K562 (cell line): ENCODE measurements around the gene ARL4C. TPM values are rescaled to one million over a fixed set of nuclear protein-coding genes. Genes with fewer than 3 reads are reported as not detected.
A peak's percentile ranks its signal among the peaks of the same experiment; 100 is the strongest.

Experiments
- ATAC-seq: fragments of 200-7000 bp; cut with Tn5 transposase; 3 replicates; pipeline ENCODE4 v1.9.1; 2020; ENCODE audit warnings: moderate library complexity
- BruUV-seq: library from RNA; stranded (reverse); fragments of 400-500 nt; replicated peaks from 2 replicates; lab custom pipeline; 2021; lab: Mats Ljungman, UMichigan
- CTCF ChIA-PET: fragments of 300-600 bp; formaldehyde crosslinking; extraction: SDS; loops from one replicate; lab custom pipeline; 2021; ENCODE audit warnings: low intra/inter-chr PET ratio; lab: Yijun Ruan, JAX
- POLR2A ChIA-PET: fragments of 300-600, 350-650 bp; sonication (Branson Sonifier 250); formaldehyde crosslinking; extraction: SDS; loops from one replicate; lab custom pipeline; 2021; ENCODE audit warnings: antibody characterized with exemption, inconsistent platforms; lab: Yijun Ruan, JAX
- DNase-seq, 4 experiments: peaks; one replicate each; pipeline versions ENCODE4 v3.0.0 to v3.0.0-alpha.2; 2011 to 2018; ENCODE audit warnings: low spot score in 3 of 4, mixed read lengths in 3 of 4; ENCODE audit errors: extremely low read depth in 1 of 4
- FAIRE-seq: peaks from 2 replicates; lab custom pipeline; 2011; peaks lifted over from hg19 to GRCh38; lab: Jason Lieb, UNC
- H2AFZ ChIP-seq: 2 replicates; pipeline ENCODE4 v1.6.0; 2011; ENCODE audit warnings: low read depth, low read length, control low read depth, inconsistent platforms
- H3K27ac ChIP-seq: fragments of 200-600 bp; 3 replicates; pipeline ENCODE4 v1.8.0; 2011; ENCODE audit warnings: low read depth, mild to moderate bottlenecking, control low read depth, inconsistent platforms, low read length, moderate library complexity, mixed read lengths; ENCODE audit errors: extremely low read depth
- H3K27me3 ChIP-seq, 2 experiments: fragments of 300-600 bp in 1 of 2; 2 replicates in 1 of 2; 3 replicates in 1 of 2; pipeline versions ENCODE4 v1.6.0 to v1.8.0; 2011; ENCODE audit warnings: inconsistent platforms in 2 of 2, low read length in 2 of 2, mild to moderate bottlenecking in 1 of 2, mixed read lengths in 1 of 2, moderate library complexity in 1 of 2; ENCODE audit not compliant: control insufficient read depth in 2 of 2, insufficient read depth in 2 of 2
- H3K36me3 ChIP-seq: fragments of 300-600 bp; 3 replicates; pipeline ENCODE4 v1.8.0; 2011; ENCODE audit warnings: mild to moderate bottlenecking, low read length, inconsistent platforms; ENCODE audit not compliant: control insufficient read depth, insufficient read depth
- H3K4me1 ChIP-seq, 2 experiments: fragments of 200-600 bp in 1 of 2; replicated peaks in 1 of 2; 2 replicates in 1 of 2; 3 replicates in 1 of 2; pipeline versions ENCODE4 v1.5.1 to v1.8.0; 2011; ENCODE audit warnings: inconsistent platforms in 2 of 2, low read length in 2 of 2, mild to moderate bottlenecking in 1 of 2, mixed read lengths in 1 of 2, moderate library complexity in 1 of 2; ENCODE audit not compliant: control insufficient read depth in 2 of 2, insufficient read depth in 2 of 2
- H3K4me2 ChIP-seq: 2 replicates; pipeline ENCODE4 v1.6.1; 2011; ENCODE audit warnings: low read length, control low read depth, inconsistent platforms, mixed read lengths; ENCODE audit not compliant: insufficient read depth
- H3K4me3 ChIP-seq: fragments of 200-600 bp; sonication (generic), shearing (Covaris generic); 2 replicates; pipeline ENCODE4 v1.5.1; 2016; ENCODE audit warnings: control low read depth, inconsistent platforms
- H3K79me2 ChIP-seq: fragments of 200-600 bp; 3 replicates; pipeline ENCODE4 v1.8.0; 2011; ENCODE audit warnings: low read length, inconsistent platforms; ENCODE audit not compliant: control insufficient read depth, insufficient read depth
- H3K9ac ChIP-seq, 2 experiments: 2 replicates each; pipeline versions ENCODE4 v1.6.0 to v1.6.1; 2011; ENCODE audit warnings: low read depth in 2 of 2, low read length in 2 of 2, control low read depth in 1 of 2, inconsistent platforms in 1 of 2, mild to moderate bottlenecking in 1 of 2, mixed read lengths in 1 of 2; ENCODE audit not compliant: insufficient read depth in 1 of 2
- H3K9me1 ChIP-seq: one replicate; pipeline ENCODE4 v1.6.0; 2011; ENCODE audit warnings: inconsistent platforms, mild to moderate bottlenecking, low read length, moderate library complexity; ENCODE audit not compliant: control insufficient read depth, insufficient read depth
- H3K9me3 ChIP-seq: replicated peaks from 2 replicates; pipeline ENCODE4 v1.5.1; 2011; ENCODE audit warnings: low read depth, low read length, inconsistent platforms; ENCODE audit not compliant: control insufficient read depth, insufficient read depth
- H4K20me1 ChIP-seq: replicated peaks from 2 replicates; pipeline ENCODE4 v1.6.1; 2011; ENCODE audit warnings: low read length, inconsistent platforms, mixed read lengths; ENCODE audit not compliant: control insufficient read depth, insufficient read depth
- CBFA2T3 ChIP-seq: fragments of 450-650 bp; IDR thresholded peaks from 2 replicates; pipeline ENCODE4 v1.6.1; 2017
- CBFB ChIP-seq: sonication (generic); formaldehyde crosslinking; IDR thresholded peaks from 2 replicates; pipeline ENCODE4 v1.4.0; 2020; ENCODE audit warnings: mild to moderate bottlenecking, missing genetic modification reagents
- ELF4 ChIP-seq: fragments of 450-650 bp; formaldehyde crosslinking; IDR thresholded peaks from 2 replicates; pipeline ENCODE4 v1.4.0; 2022; ENCODE audit warnings: missing genetic modification characterization
- ESRRA ChIP-seq: fragments of 450-650 bp; IDR thresholded peaks from 2 replicates; pipeline ENCODE4 v1.6.1; 2014; ENCODE audit warnings: low read depth, mild to moderate bottlenecking, moderate library complexity, borderline replicate concordance
- GATAD2A ChIP-seq: fragments of 450-650 bp; IDR thresholded peaks from 2 replicates; pipeline ENCODE4 v1.6.1; 2017
- JUND ChIP-seq, 2 experiments: IDR thresholded peaks; 2 replicates in 1 of 2; 3 replicates in 1 of 2; pipeline ENCODE4 v1.6.1; 2011; ENCODE audit warnings: borderline replicate concordance in 2 of 2, low read depth in 2 of 2, low read length in 2 of 2, improper control_type of control experiment in 1 of 2, missing biosample characterization in 1 of 2, missing genetic modification characterization in 1 of 2, missing genetic modification reagents in 1 of 2
- KAT2B ChIP-seq: IDR thresholded peaks from one replicate; pipeline ENCODE4 v1.6.1; 2012; ENCODE audit warnings: low read depth, mild to moderate bottlenecking, control low read depth, inconsistent platforms, low read length, moderate library complexity
- PHF20 ChIP-seq: fragments of 450-650 bp; IDR thresholded peaks from 2 replicates; pipeline ENCODE4 v1.6.1; 2018; ENCODE audit not compliant: partially characterized antibody
- TBL1XR1 ChIP-seq, 2 experiments: IDR thresholded peaks; 2 replicates each; pipeline ENCODE4 v1.6.1; 2012; ENCODE audit warnings: improper control_type of control experiment in 2 of 2, low read length in 2 of 2, mild to moderate bottlenecking in 1 of 2
- TRIM24 ChIP-seq, 2 experiments: fragments of 450-650 bp; IDR thresholded peaks; 2 replicates each; pipeline ENCODE4 v1.6.1; 2016
- ZFP91 ChIP-seq: sonication (generic); formaldehyde crosslinking; IDR thresholded peaks from 2 replicates; pipeline ENCODE4 v1.8.0; 2022; ENCODE audit warnings: mild to moderate bottlenecking, missing genetic modification reagents
- ZNF134 ChIP-seq: fragments of 250-450 bp; sonication (Bioruptor Pico); conservative IDR thresholded peaks from 2 replicates; pipeline ENCODE4 v1.4.0; 2020
- WGBS: fragments of 100-300 bp; shearing (Covaris generic); methylation state at CpG from one replicate; pipeline ENCODE4 v1.1.6; 2016; ENCODE audit warnings: low coverage, mixed read lengths; ENCODE audit not compliant: insufficient coverage; ENCODE audit errors: missing lambda C conversion rate; 5-methylcytosine and 5-hydroxymethylcytosine counted together
- in situ Hi-C: fragments of 300-500 bp; cut with MboI; formaldehyde crosslinking; loops from 4 replicates; pipeline ENCODE4 v1.15.0; 2018; ENCODE audit warnings: inconsistent platforms, mixed read lengths
- intact Hi-C: fragments of 100-400 bp; cut with micrococcal nuclease; formaldehyde crosslinking; loops from 2 replicates; pipeline ENCODE4 v1.14.2; 2022
- polyA plus RNA-seq, 8 experiments: library from polyadenylated mRNA; depleted of rRNA in 4 of 8; stranded (reverse) in 5 of 8; unstranded in 3 of 8; fragments of >200 nt; fragmentation: Nextera tagmentation in 2 of 8; fragmentation: Illumina TruSeq in 1 of 8; extraction: Ambion mirVana in 2 of 8; extraction: Trizol in 1 of 8; gene quantifications; 2 replicates each; pipeline versions ENCODE4 v1.2.1 to v1.2.3, GENCODE V29; 2011 to 2014; ENCODE audit warnings: inconsistent platforms in 1 of 8, missing spikeins in 1 of 8
- total RNA-seq, 7 experiments: library from RNA; depleted of rRNA in 6 of 7; stranded (reverse); fragments of >200 nt in 6 of 7; fragmentation: Illumina TruSeq in 2 of 7; extraction: Trizol in 2 of 7; gene quantifications; 2 replicates each; pipeline versions ENCODE4 v1.2.1 to v1.2.3, GENCODE V29; 2011 to 2021; ENCODE audit warnings: low replicate concordance in 1 of 7
- TF ChIP-seq, protein P1 (sequence below): sonication (generic); formaldehyde crosslinking; IDR thresholded peaks from 2 replicates; pipeline ENCODE4 v1.8.0; 2022; ENCODE audit warnings: mild to moderate bottlenecking, missing genetic modification reagents

ARL4C gene
- total and polyA plus RNA-seq, 9 of the 15 experiments (the other 6 are each of a cell fraction or from before 2014, with no cell fraction given) = 0.03 to 0.11 (median 0.04) TPM; not detected in 5

GRCh38 chr2:234514099-234514498 is 17.2 kb upstream of the ARL4C start:
- WGBS = 20% methylated on average over 1 of the region's 1 CpG
- TF ChIP-seq ELF4 (CRISPR knock-in tag) = 0 out of 2 replicates have a peak, but pooled peaks have one; percentile 7
- no peak for TF ChIP-seq ZNF134 (CRISPR knock-in tag)
- TF ChIP-seq PHF20 = peak; percentile 55
- no peak for TF ChIP-seq ESRRA
- H3K27ac ChIP-seq = no peak overlapping the region; the same call in 2 of the 3 replicates
- H3K9ac ChIP-seq = no peak overlapping the region
- H2AFZ ChIP-seq = no peak overlapping the region
- H3K27me3 ChIP-seq = peaks cover 0 to 5% of the 10 kb centered on the region in 2 experiments; a peak in 2 of 5 replicates
- no peaks in the 10 kb centered on the region for H3K9me3 ChIP-seq
- POLR2A ChIA-PET = no interaction called here
- CTCF ChIA-PET = no interaction called here
- in situ Hi-C loops = no loop called here
- H3K79me2 ChIP-seq = no peaks in the 10 kb centered on the region
- DNase-seq (no peak), FAIRE-seq (no peak), ATAC-seq (no peak)
- H3K4me3 ChIP-seq = no peak overlapping the region
- peaks cover 5 to 6% of the 10 kb centered on the region in 2 experiments; a peak in 4 of 5 replicates for H3K4me1 ChIP-seq
- H3K36me3 ChIP-seq = no peaks in the 10 kb centered on the region
- H3K4me2 ChIP-seq = peak overlapping the region; percentile 8; the same call in 1 of the 2 replicates
- no TSS peak for BruUV-seq
- no peaks in the 10 kb centered on the region for H3K9me1 ChIP-seq
- H4K20me1 ChIP-seq = no peaks in the 10 kb centered on the region
- intact Hi-C loops = no loop called here

- CTCF ChIA-PET = no interaction called here
- no TSS peak for BruUV-seq
- TF ChIP-seq CBFA2T3 (peak; percentile 92), GATAD2A (no peak), ZFP91 (CRISPR knock-in tag) (no peak), JUND (IDR thresholded peaks at IDR 0.05; ENCODE audit: borderline replicate concordance, low read depth, low read length) (peak; percentile 87), JUND (tag; IDR thresholded peaks at IDR 0.05; ENCODE audit: borderline replicate concordance, low read depth, low read length) (peak; percentile 85; the same call in 1 of the 3 replicates), CBFB (no peak), TBL1XR1 (IDR thresholded peaks at IDR 0.05; ENCODE audit: low read length in 2 of 2) (peak in 1 of 2 experiments; percentile 43; a peak in 1 of 4 replicates), KAT2B (no peak), TRIM24 (IDR thresholded peaks at IDR 0.05) (peak; percentile 16 to 69; a peak in 2 of 4 replicates)
- TF ChIP-seq, protein P1, sequence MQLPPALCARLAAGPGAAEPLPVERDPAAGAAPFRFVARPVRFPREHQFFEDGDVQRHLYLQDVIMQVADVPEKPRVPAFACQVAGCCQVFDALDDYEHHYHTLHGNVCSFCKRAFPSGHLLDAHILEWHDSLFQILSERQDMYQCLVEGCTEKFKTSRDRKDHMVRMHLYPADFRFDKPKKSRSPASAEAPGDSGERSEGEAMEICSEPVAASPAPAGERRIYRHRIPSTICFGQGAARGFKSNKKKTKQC (CRISPR knock-in tag) = no peak
Measured at GRCh38 chr2:234512884-234513669, 16.2 kb upstream of the ARL4C start.

More at GRCh38 chr2:234512884-234513669, 16.2 kb upstream of the ARL4C start:
- peak; percentile 93 for FAIRE-seq
- ATAC-seq = peak; percentile 83
- DNase-seq = peak; percentile 30 to 78 (median 56)
- Histone ChIP-seq H4K20me1 (no peaks in the 10 kb centered on the region), H3K4me3 (no peak overlapping the region), H3K9me1 (no peaks in the 10 kb centered on the region), H3K27me3 (no peaks in the 10 kb centered on the region; a peak in 2 of 5 replicates), H3K36me3 (no peaks in the 10 kb centered on the region), H3K9ac (no peak overlapping the region), H3K4me1 (peaks cover 5 to 6% of the 10 kb centered on the region in 2 experiments; a peak in 4 of 5 replicates), H2AFZ (no peak overlapping the region), H3K79me2 (no peaks in the 10 kb centered on the region), H3K27ac (no peak overlapping the region; the same call in 2 of the 3 replicates), H3K4me2 (peak overlapping the region; percentile 26), H3K9me3 (no peaks in the 10 kb centered on the region)
- POLR2A ChIA-PET = interaction anchor here (0.6 to 0.9 kb wide), 4 partner anchors 11 to 421 kb away, joined by 3 to 5 read pairs (median 4); no protein-coding TSS in a partner anchor
- in situ Hi-C loops = no loop called here
- WGBS = 6% methylated on average over 14 of the region's 14 CpGs
- intact Hi-C loops = no loop called here
